WERI-Rb-1 (cell line): ENCODE measurements around the gene KDM4B.

Experiments used
- DNase-seq: peaks from one replicate; pipeline ENCODE4 v3.0.0-alpha.2; 2020
- H3K27ac ChIP-seq: fragments of 250-450 bp; sonication (Bioruptor Pico); 2 replicates; pipeline ENCODE4 v1.5.1; 2020; ENCODE audit warnings: mild to moderate bottlenecking, moderate library complexity
- H3K27me3 ChIP-seq: fragments of 250-450 bp; sonication (Bioruptor Pico); 2 replicates; pipeline ENCODE4 v1.5.1; 2021; ENCODE audit warnings: mild to moderate bottlenecking, low read depth, moderate library complexity; ENCODE audit not compliant: insufficient read depth, severe bottlenecking
- H3K36me3 ChIP-seq: fragments of 250-450 bp; sonication (Bioruptor Pico); 2 replicates; pipeline ENCODE4 v1.5.1; 2020; ENCODE audit warnings: mild to moderate bottlenecking, moderate library complexity
- H3K4me3 ChIP-seq: 2 replicates; pipeline ENCODE4 v1.5.1; 2011; ENCODE audit warnings: low read depth, mild to moderate bottlenecking, control low read depth, low read length
- H3K9me3 ChIP-seq: fragments of 250-450 bp; sonication (Bioruptor Pico); 2 replicates; pipeline ENCODE4 v1.5.1; 2021; ENCODE audit warnings: mild to moderate bottlenecking, moderate library complexity; ENCODE audit not compliant: severe bottlenecking
- TF ChIP-seq, protein P1 (sequence below): IDR thresholded peaks from 2 replicates; pipeline ENCODE4 v1.5.1; 2011; ENCODE audit warnings: low read depth, mild to moderate bottlenecking, control low read depth, inconsistent platforms, low read length

KDM4B gene

DNA sequence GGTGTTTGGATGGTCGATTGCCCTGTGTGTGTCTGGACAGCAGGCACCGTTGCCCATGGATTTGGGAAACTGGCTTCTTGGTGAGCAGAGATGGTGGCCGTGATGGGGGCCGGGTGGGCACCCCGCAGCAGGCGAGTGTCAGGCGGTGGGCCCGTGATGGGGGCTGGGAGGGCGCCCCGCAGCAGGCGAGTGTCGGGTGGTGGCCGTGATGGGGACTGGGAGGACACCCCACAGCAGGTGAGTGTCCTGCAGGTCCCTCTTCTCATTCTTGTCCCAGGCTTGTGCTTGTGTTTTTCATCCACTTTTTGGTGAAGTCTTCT is 86.5 kb downstream of the KDM4B start:
- Histone ChIP-seq H3K4me3 (no peak overlapping the region), H3K36me3 (peaks cover 40% of the 10 kb centered on the region), H3K27ac (no peak overlapping the region), H3K9me3 (no peaks in the 10 kb centered on the region), H3K27me3 (no peaks in the 10 kb centered on the region)
- TF ChIP-seq, protein P1, sequence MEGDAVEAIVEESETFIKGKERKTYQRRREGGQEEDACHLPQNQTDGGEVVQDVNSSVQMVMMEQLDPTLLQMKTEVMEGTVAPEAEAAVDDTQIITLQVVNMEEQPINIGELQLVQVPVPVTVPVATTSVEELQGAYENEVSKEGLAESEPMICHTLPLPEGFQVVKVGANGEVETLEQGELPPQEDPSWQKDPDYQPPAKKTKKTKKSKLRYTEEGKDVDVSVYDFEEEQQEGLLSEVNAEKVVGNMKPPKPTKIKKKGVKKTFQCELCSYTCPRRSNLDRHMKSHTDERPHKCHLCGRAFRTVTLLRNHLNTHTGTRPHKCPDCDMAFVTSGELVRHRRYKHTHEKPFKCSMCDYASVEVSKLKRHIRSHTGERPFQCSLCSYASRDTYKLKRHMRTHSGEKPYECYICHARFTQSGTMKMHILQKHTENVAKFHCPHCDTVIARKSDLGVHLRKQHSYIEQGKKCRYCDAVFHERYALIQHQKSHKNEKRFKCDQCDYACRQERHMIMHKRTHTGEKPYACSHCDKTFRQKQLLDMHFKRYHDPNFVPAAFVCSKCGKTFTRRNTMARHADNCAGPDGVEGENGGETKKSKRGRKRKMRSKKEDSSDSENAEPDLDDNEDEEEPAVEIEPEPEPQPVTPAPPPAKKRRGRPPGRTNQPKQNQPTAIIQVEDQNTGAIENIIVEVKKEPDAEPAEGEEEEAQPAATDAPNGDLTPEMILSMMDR = no peak
- DNase-seq = no peak

DNA sequence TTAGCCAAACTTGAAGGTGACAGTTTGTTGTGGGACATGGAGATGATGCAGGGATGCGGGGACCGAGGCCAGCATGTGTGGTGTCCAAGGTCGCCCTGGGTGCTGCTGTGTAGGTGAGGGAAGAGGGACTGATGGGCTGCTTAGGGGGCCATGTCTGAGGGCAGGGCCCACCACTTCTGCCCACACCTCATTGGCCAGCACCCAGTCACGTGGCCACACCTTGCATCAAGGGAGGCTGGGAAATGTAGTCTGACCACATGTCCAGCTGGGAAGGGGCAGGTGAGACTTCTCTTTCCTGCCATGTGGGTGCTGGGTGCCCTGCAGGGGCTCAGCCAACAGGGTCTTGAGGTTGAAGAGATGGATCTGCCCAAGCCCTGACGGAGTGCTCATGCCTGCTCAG is 88.9 kb downstream of the KDM4B start:
- TF ChIP-seq, protein P1 = no peak
- peaks cover 42% of the 10 kb centered on the region for H3K36me3 ChIP-seq
- no peak for DNase-seq
- no peaks in the 10 kb centered on the region for H3K27me3 ChIP-seq
- no peak overlapping the region for H3K27ac ChIP-seq
- no peak overlapping the region for H3K4me3 ChIP-seq
- H3K9me3 ChIP-seq = peaks cover 10% of the 10 kb centered on the region

DNA sequence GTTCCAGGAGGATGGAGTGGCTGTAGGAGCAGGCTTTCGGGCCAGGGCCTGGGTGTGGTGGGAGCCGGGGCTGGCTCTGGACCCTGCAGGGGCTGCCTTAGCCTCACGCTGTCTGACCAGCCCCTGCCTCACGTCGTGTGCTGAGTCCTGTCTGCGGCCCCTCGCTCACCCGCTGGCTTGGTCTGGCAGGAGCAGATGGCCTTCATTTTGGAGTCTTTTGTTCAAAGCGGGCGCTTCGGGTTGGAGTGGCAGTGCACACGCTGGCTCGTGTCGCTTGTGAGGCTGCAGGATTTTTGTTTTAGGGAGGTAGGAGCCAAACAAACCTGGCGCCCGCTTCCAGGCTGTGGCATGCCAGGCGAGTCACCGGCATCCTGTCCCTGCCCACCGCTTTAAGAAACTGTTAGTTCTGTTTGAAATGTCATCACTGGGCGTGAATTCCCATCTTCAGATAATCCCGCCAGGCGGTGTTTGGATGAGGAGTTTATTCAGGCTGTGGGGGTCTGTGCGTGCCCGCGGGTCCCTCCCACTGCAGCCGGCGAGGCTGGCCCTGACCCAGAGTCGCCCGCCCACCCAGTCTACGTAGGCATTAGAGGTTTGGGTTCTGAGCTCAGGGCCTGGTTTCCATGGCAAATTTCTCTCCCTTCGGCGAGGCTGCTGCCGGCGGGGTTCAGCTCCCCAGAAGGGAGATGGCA is 89.8 kb downstream of the KDM4B start:
- Histone ChIP-seq H3K9me3 (peaks cover 11% of the 10 kb centered on the region), H3K27ac (no peak overlapping the region), H3K4me3 (no peak overlapping the region), H3K27me3 (no peaks in the 10 kb centered on the region), H3K36me3 (peaks cover 49% of the 10 kb centered on the region)
- TF ChIP-seq, protein P1 = no peak
- no peak for DNase-seq

DNA sequence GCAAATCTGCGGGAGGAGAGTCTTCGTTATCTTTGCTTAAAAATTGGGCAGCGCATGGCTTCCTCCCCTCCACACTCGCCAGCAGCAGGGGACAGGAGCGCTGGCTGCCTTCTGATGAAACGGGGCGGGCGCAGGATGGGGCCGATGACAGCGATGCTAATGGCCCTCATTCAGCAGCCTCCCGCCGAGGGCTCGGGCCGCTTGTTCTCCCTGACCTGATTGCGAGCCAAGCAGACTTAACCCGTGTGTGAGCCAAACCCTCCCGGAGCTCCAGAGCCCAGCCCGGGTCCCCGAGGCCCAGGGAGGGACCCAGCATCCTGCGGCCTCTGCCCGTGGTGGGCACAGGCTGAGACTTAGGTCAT is 90.3 kb downstream of the KDM4B start:
- Histone ChIP-seq H3K4me3 (no peak overlapping the region), H3K36me3 (peaks cover 45% of the 10 kb centered on the region), H3K9me3 (peaks cover 11% of the 10 kb centered on the region), H3K27me3 (no peaks in the 10 kb centered on the region), H3K27ac (no peak overlapping the region)
- TF ChIP-seq, protein P1 = no peak
- DNase-seq = no peak

DNA sequence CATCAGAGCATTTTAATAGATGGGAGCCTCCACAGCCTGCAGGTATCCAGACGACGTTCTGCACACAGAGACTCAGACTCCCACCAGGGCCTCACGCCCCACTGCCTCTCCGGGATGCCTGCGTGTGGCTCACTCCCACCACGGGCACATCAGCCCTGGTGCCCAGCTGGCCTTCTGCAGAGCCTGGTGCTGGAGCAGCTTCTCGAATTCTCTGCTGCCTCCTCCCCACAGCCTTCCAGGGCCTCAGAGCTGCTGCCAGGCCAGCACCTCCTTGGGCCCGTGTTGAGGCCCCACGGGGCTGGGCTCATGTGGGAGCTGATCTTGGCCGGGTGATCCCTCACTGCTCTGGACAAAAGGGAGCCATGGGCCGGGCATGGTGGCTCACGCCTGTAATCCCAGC is 90.9 kb downstream of the KDM4B start:
- no peak for DNase-seq
- Histone ChIP-seq H3K36me3 (peaks cover 39% of the 10 kb centered on the region), H3K27ac (no peak overlapping the region), H3K9me3 (peaks cover 11% of the 10 kb centered on the region), H3K27me3 (no peaks in the 10 kb centered on the region), H3K4me3 (no peak overlapping the region)
- TF ChIP-seq, protein P1 = no peak

DNA sequence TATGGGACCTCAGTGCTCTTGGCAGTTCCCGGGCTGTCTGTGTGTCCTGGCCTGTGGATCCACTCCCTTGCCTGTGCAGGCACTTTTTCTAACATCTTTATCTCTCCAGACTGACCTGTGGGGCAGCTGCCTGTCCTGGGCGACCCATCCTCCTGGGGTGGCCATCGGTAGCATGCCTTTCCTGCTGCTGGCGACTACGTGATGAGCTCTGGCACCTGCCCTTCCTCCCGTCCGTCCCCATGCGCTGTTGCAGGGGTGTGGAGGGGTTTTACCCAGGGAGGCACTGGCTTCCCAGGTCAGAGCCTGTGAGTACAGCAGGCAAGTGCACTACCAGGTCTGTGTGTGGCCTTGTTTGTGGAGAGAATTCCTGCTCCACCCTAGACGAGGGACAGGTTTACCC is 93.3 kb downstream of the KDM4B start:
- Histone ChIP-seq H3K9me3 (peaks cover 11% of the 10 kb centered on the region), H3K4me3 (no peak overlapping the region), H3K27me3 (no peaks in the 10 kb centered on the region), H3K27ac (no peak overlapping the region), H3K36me3 (peaks cover 41% of the 10 kb centered on the region)
- DNase-seq = no peak
- TF ChIP-seq, protein P1 = no peak
